Muscle of leg (tissue), 11 donors: ENCODE measurements around the gene ADTRP. TPM values are rescaled to one million over a fixed set of nuclear protein-coding genes. Genes with fewer than 3 reads are reported as not detected.

Source experiments
- DNase-seq: peaks from one replicate; pipeline ENCODE4 v3.0.0; 2013
- H3K27ac ChIP-seq: one replicate; pipeline ENCODE4 v1.5.1; 2013; ENCODE audit warnings: mild to moderate bottlenecking, low read length, control low read depth
- H3K27me3 ChIP-seq: one replicate; pipeline ENCODE4 v1.6.1; 2013; ENCODE audit warnings: low read length; ENCODE audit not compliant: control insufficient read depth, insufficient read depth
- H3K36me3 ChIP-seq: one replicate; pipeline ENCODE4 v1.6.1; 2013; ENCODE audit warnings: low read length; ENCODE audit not compliant: control insufficient read depth, insufficient read depth
- H3K4me1 ChIP-seq: one replicate; pipeline ENCODE4 v1.6.1; 2013; ENCODE audit warnings: low read length; ENCODE audit not compliant: control insufficient read depth, insufficient read depth
- H3K4me3 ChIP-seq: one replicate; pipeline ENCODE4 v1.5.1; 2013; ENCODE audit warnings: low read length, control low read depth
- H3K9me3 ChIP-seq: replicated peaks from 2 replicates; pipeline ENCODE4 v1.6.1; 2013; ENCODE audit warnings: low read depth, low read length; ENCODE audit not compliant: control insufficient read depth
- WGBS: methylation state at CpG from one replicate; pipeline ENCODE4 v1.1.5; 2013; ENCODE audit warnings: missing lambda C conversion rate; ENCODE audit not compliant: insufficient coverage; 5-methylcytosine and 5-hydroxymethylcytosine counted together
- polyA plus RNA-seq, 8 donors: library from polyadenylated mRNA; unstranded; fragments of 120-200 nt; gene quantifications; one replicate each; pipeline versions ENCODE4 v1.2.1 to v1.2.3, GENCODE V29; 2013; ENCODE audit warnings: inconsistent platforms in 1 of 8, low replicate concordance in 1 of 8; ENCODE audit not compliant: insufficient read length in 8 of 8, insufficient read depth in 1 of 8
- total RNA-seq: library from RNA; stranded (reverse); fragments of 120-200 nt; gene quantifications from one replicate; pipeline ENCODE4 v1.2.4, GENCODE V29; 2013

The ADTRP gene
- total and polyA plus RNA-seq, 9 donors = 0.12 to 2.3 (median 0.71) TPM

GRCh38 chr6:11769244-11769643, 9.4 kb downstream of the ADTRP start:
- no peaks in the 10 kb centered on the region for H3K9me3 ChIP-seq
- H3K27ac ChIP-seq = no peak overlapping the region
- peaks cover 16% of the 10 kb centered on the region for H3K4me1 ChIP-seq
- DNase-seq = no peak
- H3K4me3 ChIP-seq = no peak overlapping the region
- WGBS = no CpG with 5 or more reads among the region's 2 CpGs
- H3K27me3 ChIP-seq = peaks cover 3% of the 10 kb centered on the region
- no peaks in the 10 kb centered on the region for H3K36me3 ChIP-seq

- no peaks in the 10 kb centered on the region for H3K36me3 ChIP-seq
- no peak overlapping the region for H3K27ac ChIP-seq
- H3K4me3 ChIP-seq = no peak overlapping the region
- H3K27me3 ChIP-seq = peaks cover 3% of the 10 kb centered on the region
- 76% methylated on average over 4 of the region's 7 CpGs for WGBS
- H3K9me3 ChIP-seq = no peaks in the 10 kb centered on the region
- H3K4me1 ChIP-seq = peaks cover 16% of the 10 kb centered on the region
- DNase-seq = no peak
Measured at GRCh38 chr6:11767978-11768756, 10.4 kb downstream of the ADTRP start.

DNA sequence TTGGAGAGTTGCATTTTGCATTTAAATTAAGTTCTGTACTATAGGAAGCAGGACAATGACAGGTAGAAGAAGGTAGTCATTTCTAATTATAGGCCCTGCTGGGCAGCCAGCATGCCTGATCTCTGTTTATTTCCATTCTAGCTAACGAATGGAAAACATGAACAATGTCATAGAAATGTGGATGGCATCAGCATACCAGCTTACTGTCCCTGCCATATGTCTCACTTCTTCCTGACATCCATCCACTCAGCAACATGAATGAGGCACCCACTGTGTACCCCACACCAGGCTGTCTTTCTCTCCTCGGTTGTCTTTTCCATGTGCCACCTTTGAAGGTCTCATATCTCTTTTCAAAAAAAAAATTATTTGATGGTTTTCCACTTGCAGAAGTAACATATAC, 11.1 kb downstream of the ADTRP start:
- DNase-seq = no peak
- H3K27ac ChIP-seq = no peak overlapping the region
- WGBS = 100% methylated on average over 1 of the region's 2 CpGs
- H3K27me3 ChIP-seq = peaks cover 3% of the 10 kb centered on the region
- H3K4me1 ChIP-seq = peaks cover 16% of the 10 kb centered on the region
- H3K9me3 ChIP-seq = no peaks in the 10 kb centered on the region
- H3K4me3 ChIP-seq = no peak overlapping the region
- no peaks in the 10 kb centered on the region for H3K36me3 ChIP-seq

DNA sequence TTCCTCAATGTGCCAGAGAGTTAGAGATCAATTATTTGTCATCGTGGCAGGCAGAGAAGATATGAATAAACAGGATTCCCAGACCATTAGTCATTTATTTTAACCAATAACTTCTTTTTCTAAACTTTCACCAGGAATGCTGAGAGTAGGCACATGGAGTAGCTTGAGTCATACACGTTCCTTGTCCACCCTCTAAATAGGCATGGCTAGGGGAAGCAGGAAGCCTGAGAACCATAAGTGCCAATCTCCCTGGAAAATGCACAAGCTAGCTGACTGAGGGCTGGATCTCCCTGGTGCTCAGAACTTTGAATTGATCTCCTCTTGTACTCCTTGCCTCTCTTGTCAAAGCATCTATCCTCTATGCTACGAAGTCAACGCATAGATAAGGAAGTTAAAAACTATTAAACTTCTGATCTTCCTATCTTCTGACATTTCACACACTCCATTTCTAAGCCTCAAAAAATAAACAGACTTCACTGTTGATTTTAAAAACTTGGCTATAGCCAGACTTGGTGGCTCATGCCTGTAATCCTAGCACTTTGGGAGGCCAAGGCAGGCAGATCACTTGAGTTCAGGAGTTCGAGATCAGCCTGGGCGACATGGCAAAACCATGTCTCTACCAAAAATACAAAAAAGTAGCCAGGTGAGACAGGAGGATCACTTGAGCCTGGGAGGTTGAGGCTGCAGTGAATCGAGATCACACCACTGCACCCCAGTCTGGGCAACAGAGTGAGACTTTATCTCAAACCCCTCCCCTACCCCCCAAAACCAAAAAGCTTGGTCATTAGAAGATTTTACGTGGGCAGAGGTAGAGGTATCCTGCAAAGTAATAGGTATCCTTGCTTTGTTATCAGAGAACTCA, 11.8 kb downstream of the ADTRP start:
- no peak overlapping the region for H3K4me3 ChIP-seq
- H3K27ac ChIP-seq = no peak overlapping the region
- peaks cover 3% of the 10 kb centered on the region for H3K27me3 ChIP-seq
- no CpG with 5 or more reads among the region's 8 CpGs for WGBS
- H3K36me3 ChIP-seq = no peaks in the 10 kb centered on the region
- peak; percentile 10 for DNase-seq
- H3K9me3 ChIP-seq = no peaks in the 10 kb centered on the region
- H3K4me1 ChIP-seq = peaks cover 16% of the 10 kb centered on the region

GRCh38 chr6:11766043-11766442, 12.6 kb downstream of the ADTRP start:
- no peak for DNase-seq
- WGBS = no CpG with 5 or more reads among the region's 2 CpGs
- peaks cover 12% of the 10 kb centered on the region for H3K4me1 ChIP-seq

GRCh38 chr6:11764250-11764604, 14.4 kb downstream of the ADTRP start:
- Histone ChIP-seq H3K4me1 (no peaks in the 10 kb centered on the region), H3K27me3 (peaks cover 3% of the 10 kb centered on the region), H3K9me3 (no peaks in the 10 kb centered on the region), H3K4me3 (no peak overlapping the region), H3K36me3 (no peaks in the 10 kb centered on the region), H3K27ac (no peak overlapping the region)
- no CpG with 5 or more reads among the region's 1 CpG for WGBS
- no peak for DNase-seq

More at GRCh38 chr6:11766043-11766442, 12.6 kb downstream of the ADTRP start:
- Histone ChIP-seq H3K27me3 (peaks cover 3% of the 10 kb centered on the region), H3K4me3 (no peak overlapping the region), H3K9me3 (no peaks in the 10 kb centered on the region), H3K27ac (no peak overlapping the region), H3K36me3 (no peaks in the 10 kb centered on the region)

DNA sequence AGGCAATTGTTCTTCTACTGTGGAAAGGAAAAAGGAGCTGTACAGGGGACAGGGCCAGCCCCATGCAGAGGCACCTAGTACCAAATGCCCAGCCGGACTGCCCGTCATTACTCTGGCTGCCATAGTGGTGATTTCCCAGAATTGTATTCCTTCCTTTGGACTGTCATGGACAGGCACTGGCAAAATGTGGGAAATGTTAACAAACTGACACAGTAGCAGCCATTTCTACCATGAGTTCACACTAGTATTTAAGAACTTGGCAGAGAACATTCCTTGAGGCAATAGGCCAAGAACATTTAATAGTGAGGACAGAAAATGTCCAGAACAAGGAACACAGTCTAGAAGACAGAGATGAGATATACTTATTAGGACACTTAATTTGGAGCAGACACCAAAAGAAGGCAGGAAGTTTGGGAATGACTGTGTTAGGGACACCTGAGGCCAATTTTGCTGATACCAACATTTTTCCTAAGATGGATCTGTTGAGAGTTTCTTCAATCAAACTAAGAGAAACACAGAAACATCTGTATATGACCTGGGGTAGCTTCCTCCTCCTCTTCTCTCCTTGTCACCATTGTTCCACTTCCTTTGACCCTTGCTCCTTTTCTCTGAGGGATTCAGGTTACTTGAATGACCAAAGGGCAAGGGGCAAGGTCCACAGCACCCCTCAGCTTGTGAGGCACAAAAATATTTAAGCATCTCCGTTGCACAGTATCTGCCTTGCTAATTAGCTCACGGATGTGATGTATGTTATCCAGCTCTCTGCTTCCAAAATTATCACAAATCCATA, 14.9 kb downstream of the ADTRP start:
- DNase-seq = peak; percentile 17
- 95% methylated on average over 4 of the region's 4 CpGs for WGBS
- no peaks in the 10 kb centered on the region for H3K9me3 ChIP-seq
- no peaks in the 10 kb centered on the region for H3K36me3 ChIP-seq
- no peak overlapping the region for H3K4me3 ChIP-seq
- no peaks in the 10 kb centered on the region for H3K4me1 ChIP-seq
- no peak overlapping the region for H3K27ac ChIP-seq
- peaks cover 1% of the 10 kb centered on the region for H3K27me3 ChIP-seq

DNA sequence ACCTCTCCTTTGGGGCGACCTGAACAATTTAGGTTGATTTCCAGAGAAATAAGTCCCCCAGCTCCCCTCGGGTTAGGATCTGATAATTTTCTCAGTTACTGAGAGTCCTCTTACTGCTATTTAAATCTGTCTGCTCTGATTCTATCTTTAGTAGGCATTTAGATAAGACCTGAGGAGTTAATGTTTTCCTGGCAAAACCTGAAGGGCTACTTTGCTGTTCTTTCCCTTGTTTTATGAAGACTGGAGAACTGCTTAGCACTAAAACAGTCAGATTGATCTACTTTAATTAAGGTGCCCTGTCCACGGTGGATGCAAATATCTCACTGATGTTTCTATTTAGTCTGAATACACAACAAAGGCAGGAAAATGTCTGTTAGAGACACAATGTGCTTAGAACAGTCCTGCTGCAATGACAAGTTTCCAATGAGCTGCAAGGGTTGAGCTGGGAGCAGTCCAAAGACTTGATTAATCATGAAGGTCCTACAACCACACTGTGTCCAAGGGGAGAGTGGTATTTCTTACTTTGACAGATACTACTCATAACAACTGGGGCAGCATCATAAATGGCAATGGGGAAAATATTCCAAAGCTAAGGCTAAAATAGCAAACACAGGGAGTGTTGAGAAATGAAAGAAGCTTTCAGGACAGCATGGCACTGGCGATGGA, 15.7 kb downstream of the ADTRP start:
- 90% methylated on average over 1 of the region's 4 CpGs for WGBS

DNA sequence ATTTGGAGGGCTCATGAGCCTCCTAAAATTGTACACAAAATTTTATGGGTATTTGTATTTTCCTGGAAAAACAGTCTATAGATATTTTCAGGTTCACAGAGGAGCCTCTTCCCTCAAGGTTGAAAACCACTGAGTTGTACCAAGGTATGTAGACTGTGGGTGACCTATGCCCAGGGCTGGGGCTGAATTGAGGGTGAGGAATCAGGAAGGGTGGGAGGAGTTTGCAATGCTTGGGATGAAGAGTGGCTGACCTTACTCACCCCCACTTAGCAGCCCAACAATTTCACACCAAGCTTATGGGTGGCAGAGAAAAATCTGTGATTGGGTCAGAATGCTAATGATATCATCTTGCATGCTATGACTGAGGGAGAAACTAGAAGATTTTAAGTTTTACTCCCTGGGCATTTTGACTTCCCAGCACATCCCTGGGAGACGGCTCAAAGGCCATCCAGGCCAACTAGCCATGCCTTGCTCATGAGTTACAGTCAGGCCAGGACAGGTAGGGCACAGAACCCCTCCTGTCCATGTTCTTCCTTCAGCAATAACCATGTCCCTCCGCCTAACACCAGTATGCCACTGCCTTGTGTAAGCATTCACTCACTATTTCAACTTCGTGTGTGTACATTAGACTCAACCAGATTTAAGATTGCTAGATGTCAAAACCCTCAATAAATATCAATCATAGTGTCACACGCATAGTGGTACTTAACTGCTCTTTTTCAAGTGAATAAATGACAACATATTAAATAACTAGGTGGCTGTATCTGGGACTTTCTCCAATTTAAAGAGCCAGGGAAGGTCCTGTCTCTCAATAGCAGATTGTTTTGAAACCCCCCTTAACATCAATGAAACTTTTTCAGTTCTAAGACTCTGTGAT, 16.6 kb downstream of the ADTRP start:
- no peaks in the 10 kb centered on the region for H3K27me3 ChIP-seq
- H3K4me1 ChIP-seq = no peaks in the 10 kb centered on the region
- no peaks in the 10 kb centered on the region for H3K36me3 ChIP-seq
- no peaks in the 10 kb centered on the region for H3K9me3 ChIP-seq
- H3K4me3 ChIP-seq = no peak overlapping the region
- WGBS = 89% methylated on average over 3 of the region's 4 CpGs
- DNase-seq = no peak
- H3K27ac ChIP-seq = no peak overlapping the region

More for the DNA sequence above, 15.7 kb downstream of the ADTRP start:
- H3K9me3 ChIP-seq = no peaks in the 10 kb centered on the region
- H3K36me3 ChIP-seq = no peaks in the 10 kb centered on the region
- H3K4me1 ChIP-seq = no peaks in the 10 kb centered on the region
- no peak for DNase-seq
- no peak overlapping the region for H3K4me3 ChIP-seq
- H3K27me3 ChIP-seq = no peaks in the 10 kb centered on the region
- H3K27ac ChIP-seq = no peak overlapping the region
